Mesothelial cell of epicardium (in vitro differentiated cells): Measurements from ENCODE around the gene MAN1A1. TPM values are rescaled to one million over a fixed set of nuclear protein-coding genes. Genes with fewer than 3 reads are reported as not detected.

Source experiments
- DNase-seq, 2 experiments: peaks; one replicate each; pipeline ENCODE4 v3.0.0; 2021; ENCODE audit warnings: low spot score in 2 of 2; ENCODE audit not compliant: unreplicated experiment in 2 of 2
- H3K27ac Mint-ChIP-seq: 2 replicates; pipeline ENCODE4 v1.8.0; 2021; ENCODE audit warnings: mixed read lengths
- H3K27me3 Mint-ChIP-seq: 2 replicates; pipeline ENCODE4 v1.8.0; 2021; ENCODE audit warnings: low read depth, mixed read lengths
- H3K36me3 Mint-ChIP-seq: 2 replicates; pipeline ENCODE4 v1.8.0; 2021; ENCODE audit warnings: mixed read lengths
- H3K4me1 Mint-ChIP-seq: 2 replicates; pipeline ENCODE4 v1.8.0; 2021; ENCODE audit warnings: mixed read lengths
- H3K4me3 Mint-ChIP-seq: 2 replicates; pipeline ENCODE4 v1.8.0; 2021; ENCODE audit warnings: mild to moderate bottlenecking, moderate library complexity, mixed read lengths
- H3K9me3 Mint-ChIP-seq: 2 replicates; pipeline ENCODE4 v1.8.0; 2021; ENCODE audit warnings: mixed read lengths
- CTCF ChIP-seq: fragments of 200-600 bp; sonication (generic); IDR thresholded peaks from one replicate; pipeline ENCODE4 v1.5.0; 2021; ENCODE audit warnings: antibody characterized with exemption; ENCODE audit not compliant: unreplicated experiment
- total RNA-seq: library from RNA; stranded (reverse); gene quantifications from 3 replicates; pipeline ENCODE4 v1.2.1, GENCODE V29; 2021

The MAN1A1 gene
- total RNA-seq, 1 donor from 2014 or later, result 51.1 TPM

GRCh38 chr6:119346450-119346849 lies 3.1 kb downstream of the MAN1A1 start:
- Mint-ChIP-seq H3K36me3 (peaks cover 8% of the 10 kb centered on the region), H3K4me1 (peaks cover 49% of the 10 kb centered on the region), H3K27me3 (no peaks in the 10 kb centered on the region), H3K9me3 (no peaks in the 10 kb centered on the region), H3K27ac (no peak overlapping the region), H3K4me3 (peak overlapping the region; percentile 84)
- no peak for DNase-seq
- TF ChIP-seq CTCF, result no peak

GRCh38 chr6:119345114-119345513 lies 4.4 kb downstream of the MAN1A1 start:
- H3K27ac Mint-ChIP-seq, result no peak overlapping the region
- peaks cover 57% of the 10 kb centered on the region for H3K4me1 Mint-ChIP-seq
- DNase-seq, result no peak
- H3K36me3 Mint-ChIP-seq, result peaks cover 8% of the 10 kb centered on the region
- H3K9me3 Mint-ChIP-seq, result no peaks in the 10 kb centered on the region
- no peak for TF ChIP-seq CTCF
- no peaks in the 10 kb centered on the region for H3K27me3 Mint-ChIP-seq
- H3K4me3 Mint-ChIP-seq, result peak overlapping the region; percentile 84

GRCh38 chr6:119344306-119344705 lies 5.3 kb downstream of the MAN1A1 start:
- Mint-ChIP-seq H3K4me1 (peaks cover 58% of the 10 kb centered on the region), H3K4me3 (peak overlapping the region; percentile 30), H3K36me3 (peaks cover 9% of the 10 kb centered on the region), H3K27me3 (no peaks in the 10 kb centered on the region), H3K9me3 (no peaks in the 10 kb centered on the region), H3K27ac (no peak overlapping the region)
- no peak for DNase-seq
- no peak for TF ChIP-seq CTCF

GRCh38 chr6:119343573-119344146 lies 5.9 kb downstream of the MAN1A1 start:
- Mint-ChIP-seq H3K36me3 (peaks cover 10% of the 10 kb centered on the region), H3K9me3 (no peaks in the 10 kb centered on the region), H3K4me1 (peaks cover 62% of the 10 kb centered on the region), H3K27ac (no peak overlapping the region), H3K27me3 (no peaks in the 10 kb centered on the region), H3K4me3 (no peak overlapping the region)
- TF ChIP-seq CTCF, result no peak
- no peak for DNase-seq

- no peak overlapping the region for H3K4me3 Mint-ChIP-seq
- no peaks in the 10 kb centered on the region for H3K9me3 Mint-ChIP-seq
- H3K27me3 Mint-ChIP-seq, result no peaks in the 10 kb centered on the region
- no peak overlapping the region for H3K27ac Mint-ChIP-seq
- no peak for TF ChIP-seq CTCF
- H3K4me1 Mint-ChIP-seq, result peaks cover 64% of the 10 kb centered on the region
- DNase-seq, result no peak
- H3K36me3 Mint-ChIP-seq, result peaks cover 10% of the 10 kb centered on the region
Measured at GRCh38 chr6:119343167-119343566, 6.4 kb downstream of the MAN1A1 start.

- no peaks in the 10 kb centered on the region for H3K27me3 Mint-ChIP-seq
- H3K4me3 Mint-ChIP-seq, result no peak overlapping the region
- H3K36me3 Mint-ChIP-seq, result peaks cover 10% of the 10 kb centered on the region
- no peak for TF ChIP-seq CTCF
- no peaks in the 10 kb centered on the region for H3K9me3 Mint-ChIP-seq
- no peak for DNase-seq
- H3K4me1 Mint-ChIP-seq, result peaks cover 62% of the 10 kb centered on the region
- H3K27ac Mint-ChIP-seq, result no peak overlapping the region
Measured at GRCh38 chr6:119342430-119342829, 7.1 kb downstream of the MAN1A1 start.
